Natural killer cell (primary cell): Measurements from ENCODE around the gene MPPED1. TPM values are rescaled to one million over a fixed set of nuclear protein-coding genes. Genes with fewer than 3 reads are reported as not detected.

Experiments
- ATAC-seq, 3 donors: fragments of 150-1000 bp in 2 of 3; fragments of 200-7000 bp in 1 of 3; cut with Tn5 transposase; 1 replicate in 1 of 3; 2 replicates in 2 of 3; pipeline ENCODE4 v1.10.0; 2021; ENCODE audit warnings: mild to moderate bottlenecking in 2 of 3, moderate library complexity in 2 of 3
- DNase-seq, 2 donors: peaks; one replicate each; pipeline versions ENCODE4 v3.0.0 to v3.0.0-alpha.2; 2013 to 2021; ENCODE audit warnings: mixed read lengths in 1 of 2
- H3K27ac ChIP-seq: one replicate; pipeline ENCODE4 v1.5.1; 2013; ENCODE audit warnings: mild to moderate bottlenecking, low read length
- H3K27me3 ChIP-seq: one replicate; pipeline ENCODE4 v1.6.1; 2013; ENCODE audit warnings: low read length; ENCODE audit not compliant: control insufficient read depth, insufficient read depth
- H3K36me3 ChIP-seq: one replicate; pipeline ENCODE4 v1.6.1; 2013; ENCODE audit warnings: low read length; ENCODE audit not compliant: control insufficient read depth, insufficient read depth
- H3K4me1 ChIP-seq: one replicate; pipeline ENCODE4 v1.6.1; 2013; ENCODE audit warnings: low read length; ENCODE audit not compliant: control insufficient read depth, insufficient read depth
- H3K4me3 ChIP-seq: one replicate; pipeline ENCODE4 v1.5.1; 2013; ENCODE audit warnings: low read length
- H3K9me3 ChIP-seq: one replicate; pipeline ENCODE4 v1.6.1; 2013; ENCODE audit warnings: low read length; ENCODE audit not compliant: control insufficient read depth, insufficient read depth
- H3K27ac Mint-ChIP-seq, 2 donors: one replicate each; pipeline ENCODE4 v1.8.0; 2022; ENCODE audit warnings: mild to moderate bottlenecking in 2 of 2, mixed read lengths in 2 of 2, moderate library complexity in 1 of 2
- H3K27me3 Mint-ChIP-seq, 2 donors: one replicate each; pipeline ENCODE4 v1.8.0; 2022; ENCODE audit warnings: low read depth in 2 of 2, mixed read lengths in 2 of 2
- H3K36me3 Mint-ChIP-seq: one replicate; pipeline ENCODE4 v1.8.0; 2022; ENCODE audit warnings: mixed read lengths
- H3K4me1 Mint-ChIP-seq, 2 donors: one replicate each; pipeline ENCODE4 v1.8.0; 2022; ENCODE audit warnings: mixed read lengths in 2 of 2
- H3K4me3 Mint-ChIP-seq: one replicate; pipeline ENCODE4 v1.8.0; 2022; ENCODE audit warnings: mild to moderate bottlenecking, moderate library complexity, mixed read lengths
- H3K9me3 Mint-ChIP-seq, 2 donors: one replicate each; pipeline ENCODE4 v1.8.0; 2022; ENCODE audit warnings: mixed read lengths in 2 of 2
- WGBS: methylation state at CpG from one replicate; pipeline ENCODE4 v1.1.7; 2013; ENCODE audit warnings: missing lambda C conversion rate; ENCODE audit not compliant: insufficient coverage; 5-methylcytosine and 5-hydroxymethylcytosine counted together
- intact Hi-C: fragments of 100-400 bp; cut with micrococcal nuclease; formaldehyde crosslinking; loops from one replicate; pipeline ENCODE4 v1.14.2; 2022
- total RNA-seq, 4 donors: library from RNA; stranded (reverse); fragments of 120-200 nt in 1 of 4; gene quantifications; one replicate each; pipeline versions ENCODE4 v1.2.3 to v1.2.4, GENCODE V29; 2013 to 2022
- TF ChIP-seq, protein P1 (sequence below): fragments of 200-600 bp; IDR thresholded peaks from one replicate; pipeline ENCODE4 v1.8.0; 2022; ENCODE audit warnings: antibody characterized with exemption

Gene MPPED1
- total RNA-seq, 3 donors from 2014 or later (not counting 1 experiment from before 2014, with no cell fraction given), result not detected

DNA sequence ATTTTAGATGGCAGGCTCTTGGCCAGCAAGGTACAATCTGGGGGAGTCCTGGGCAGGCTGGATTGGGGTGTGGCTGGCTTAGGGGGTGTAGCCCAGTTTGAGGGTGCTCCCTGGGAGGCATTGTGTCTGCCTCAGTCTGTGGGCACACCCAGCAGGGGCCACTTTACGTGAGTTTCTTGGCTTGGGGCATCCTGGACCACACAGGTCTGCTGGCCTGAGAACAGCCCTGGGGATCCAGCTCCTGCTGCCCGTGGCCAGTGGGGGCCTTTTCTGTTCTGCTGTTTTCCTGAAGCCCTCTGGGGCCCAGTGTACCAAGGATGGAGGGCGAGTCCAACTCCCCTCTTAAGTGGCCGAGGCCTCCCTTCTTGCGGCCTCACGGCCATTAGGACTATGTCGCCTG, 71.9 kb downstream of the MPPED1 start:
- Mint-ChIP-seq H3K27ac (no peak overlapping the region), H3K4me1 (peaks cover 0 to 21% of the 10 kb centered on the region in 2 donors), H3K27me3 (no peaks in the 10 kb centered on the region), H3K4me3 (no peak overlapping the region), H3K9me3 (no peaks in the 10 kb centered on the region), H3K36me3 (no peaks in the 10 kb centered on the region)
- H3K27me3 ChIP-seq, result no peaks in the 10 kb centered on the region
- no peak overlapping the region for H3K27ac ChIP-seq
- TF ChIP-seq, protein P1, sequence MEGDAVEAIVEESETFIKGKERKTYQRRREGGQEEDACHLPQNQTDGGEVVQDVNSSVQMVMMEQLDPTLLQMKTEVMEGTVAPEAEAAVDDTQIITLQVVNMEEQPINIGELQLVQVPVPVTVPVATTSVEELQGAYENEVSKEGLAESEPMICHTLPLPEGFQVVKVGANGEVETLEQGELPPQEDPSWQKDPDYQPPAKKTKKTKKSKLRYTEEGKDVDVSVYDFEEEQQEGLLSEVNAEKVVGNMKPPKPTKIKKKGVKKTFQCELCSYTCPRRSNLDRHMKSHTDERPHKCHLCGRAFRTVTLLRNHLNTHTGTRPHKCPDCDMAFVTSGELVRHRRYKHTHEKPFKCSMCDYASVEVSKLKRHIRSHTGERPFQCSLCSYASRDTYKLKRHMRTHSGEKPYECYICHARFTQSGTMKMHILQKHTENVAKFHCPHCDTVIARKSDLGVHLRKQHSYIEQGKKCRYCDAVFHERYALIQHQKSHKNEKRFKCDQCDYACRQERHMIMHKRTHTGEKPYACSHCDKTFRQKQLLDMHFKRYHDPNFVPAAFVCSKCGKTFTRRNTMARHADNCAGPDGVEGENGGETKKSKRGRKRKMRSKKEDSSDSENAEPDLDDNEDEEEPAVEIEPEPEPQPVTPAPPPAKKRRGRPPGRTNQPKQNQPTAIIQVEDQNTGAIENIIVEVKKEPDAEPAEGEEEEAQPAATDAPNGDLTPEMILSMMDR, result no peak
- DNase-seq (no peak), ATAC-seq (no peak)
- H3K4me3 ChIP-seq, result no peak overlapping the region
- intact Hi-C loops, result no loop called here
- H3K9me3 ChIP-seq, result no peaks in the 10 kb centered on the region
- WGBS, result 87% methylated on average over 7 of the region's 7 CpGs
- H3K4me1 ChIP-seq, result peaks cover 24% of the 10 kb centered on the region
- H3K36me3 ChIP-seq, result no peaks in the 10 kb centered on the region

DNA sequence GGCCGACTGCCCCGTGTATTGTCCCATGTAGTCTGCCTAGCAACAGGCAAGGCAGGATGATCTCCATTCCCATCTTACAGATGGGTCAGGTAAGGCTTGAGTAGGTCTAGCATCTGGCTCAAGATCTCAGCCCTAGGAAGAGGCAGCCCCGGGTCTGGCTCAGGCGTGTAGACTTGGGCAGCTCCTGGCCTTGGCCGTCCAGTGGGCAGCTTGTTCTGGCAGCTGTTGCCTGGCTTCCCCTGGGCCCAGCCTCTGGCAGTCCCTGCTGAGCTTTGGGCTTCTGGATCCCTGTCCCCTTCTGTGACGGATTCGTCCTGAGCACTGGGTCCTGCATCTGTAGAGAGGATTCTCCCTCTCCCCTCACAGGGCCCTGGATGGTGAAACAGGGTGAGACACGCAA, 72.4 kb downstream of the MPPED1 start:
- WGBS, result 89% methylated on average over 8 of the region's 8 CpGs
- no peak overlapping the region for H3K27ac ChIP-seq
- Mint-ChIP-seq H3K4me1 (peaks cover 0 to 21% of the 10 kb centered on the region in 2 donors), H3K4me3 (no peak overlapping the region), H3K36me3 (no peaks in the 10 kb centered on the region), H3K27me3 (no peaks in the 10 kb centered on the region), H3K27ac (no peak overlapping the region), H3K9me3 (no peaks in the 10 kb centered on the region)
- DNase-seq, result no peak
- no peak for ATAC-seq
- H3K9me3 ChIP-seq, result no peaks in the 10 kb centered on the region
- TF ChIP-seq, protein P1, result no peak
- H3K4me3 ChIP-seq, result no peak overlapping the region
- no peaks in the 10 kb centered on the region for H3K27me3 ChIP-seq
- no peaks in the 10 kb centered on the region for H3K36me3 ChIP-seq
- intact Hi-C loops, result no loop called here
- peaks cover 24% of the 10 kb centered on the region for H3K4me1 ChIP-seq

DNA sequence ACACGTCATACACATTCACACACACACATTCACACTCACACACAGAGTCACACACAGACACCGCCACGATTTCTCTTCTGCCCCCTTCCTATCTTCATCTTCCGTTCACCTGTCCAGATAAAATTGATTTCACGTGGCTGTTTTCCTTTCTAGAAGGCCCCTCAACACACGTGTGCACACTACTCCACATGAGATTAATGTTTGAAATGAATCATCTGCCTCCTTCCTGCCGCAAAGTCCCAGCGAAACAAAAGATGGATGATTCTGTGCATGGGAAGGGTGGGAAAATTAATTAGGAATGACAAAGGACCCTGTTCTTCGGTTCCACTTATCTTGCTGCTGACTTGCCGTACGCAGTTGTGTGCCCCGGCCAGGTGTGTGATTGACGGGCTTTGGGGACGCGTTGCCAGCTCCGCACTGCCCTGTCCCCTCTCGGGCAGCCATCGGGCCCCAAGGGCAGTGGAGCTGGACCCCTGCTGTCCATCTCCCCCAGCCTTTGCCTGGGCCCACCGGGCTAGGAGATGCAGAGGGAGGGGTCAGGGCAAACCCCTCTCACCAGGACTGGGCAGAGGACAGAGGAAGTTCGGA, 73.8 kb downstream of the MPPED1 start:
- TF ChIP-seq, protein P1, result no peak
- WGBS, result 88% methylated on average over 20 of the region's 20 CpGs
- Mint-ChIP-seq H3K27me3 (no peaks in the 10 kb centered on the region), H3K4me1 (peaks cover 0 to 13% of the 10 kb centered on the region in 2 donors), H3K27ac (no peak overlapping the region), H3K36me3 (no peaks in the 10 kb centered on the region), H3K4me3 (no peak overlapping the region), H3K9me3 (no peaks in the 10 kb centered on the region)
- no peaks in the 10 kb centered on the region for H3K27me3 ChIP-seq
- no peaks in the 10 kb centered on the region for H3K9me3 ChIP-seq
- H3K36me3 ChIP-seq, result no peaks in the 10 kb centered on the region
- H3K4me1 ChIP-seq, result peaks cover 13% of the 10 kb centered on the region
- no peak overlapping the region for H3K4me3 ChIP-seq
- intact Hi-C loops, result no loop called here
- ATAC-seq (no peak), DNase-seq (no peak)
- H3K27ac ChIP-seq, result no peak overlapping the region
